Neural cell (in vitro differentiated cells): ENCODE results near the gene ACOT6.
"Not testable (repeated sequence)": the region's sequence is repeated elsewhere in the genome, so short reads cannot be mapped to it uniquely, and the experiment has no call there.

Experiments used
- EZH2 ChIP-seq: fragments of 200-600, 300-800 bp; shearing (Covaris generic), sonication (generic); IDR thresholded peaks from 2 replicates; pipeline ENCODE4 v1.6.1; 2014; ENCODE audit warnings: antibody characterized with exemption, low read length, borderline replicate concordance, mild to moderate bottlenecking; ENCODE audit not compliant: insufficient read depth, poor library complexity, severe bottlenecking
- MXI1 ChIP-seq: fragments of 450-650 bp; conservative IDR thresholded peaks from 2 replicates; pipeline ENCODE4 v1.6.1; 2014; ENCODE audit warnings: antibody characterized with exemption, mild to moderate bottlenecking; ENCODE audit not compliant: poor library complexity, severe bottlenecking
- TF ChIP-seq, protein P1 (sequence below): fragments of 450-650 bp; IDR thresholded peaks from 2 replicates; pipeline ENCODE4 v1.5.1; 2014; ENCODE audit warnings: antibody characterized with exemption, mild to moderate bottlenecking, moderate library complexity; ENCODE audit not compliant: poor library complexity, severe bottlenecking

DNA sequence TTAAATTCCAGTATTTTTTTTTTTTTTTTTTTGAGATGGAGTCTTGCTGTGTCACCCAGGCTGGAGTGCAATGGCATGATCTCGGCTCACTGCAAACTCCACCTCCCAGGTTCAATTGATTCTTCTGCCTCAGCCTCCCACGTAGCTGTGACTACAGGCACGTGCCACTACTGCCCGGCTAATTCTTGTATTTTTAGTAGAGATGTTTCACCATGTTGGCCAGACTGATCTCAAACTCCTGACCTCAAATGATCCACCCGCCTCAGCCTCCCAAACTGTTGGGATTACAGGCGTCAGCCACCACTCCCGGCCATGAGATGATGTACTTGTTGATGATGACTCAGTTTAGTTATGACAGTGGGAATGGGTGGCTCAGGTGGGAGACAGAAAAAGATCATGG, 38.1 kb upstream of the ACOT6 start:
- TF ChIP-seq, protein P1, sequence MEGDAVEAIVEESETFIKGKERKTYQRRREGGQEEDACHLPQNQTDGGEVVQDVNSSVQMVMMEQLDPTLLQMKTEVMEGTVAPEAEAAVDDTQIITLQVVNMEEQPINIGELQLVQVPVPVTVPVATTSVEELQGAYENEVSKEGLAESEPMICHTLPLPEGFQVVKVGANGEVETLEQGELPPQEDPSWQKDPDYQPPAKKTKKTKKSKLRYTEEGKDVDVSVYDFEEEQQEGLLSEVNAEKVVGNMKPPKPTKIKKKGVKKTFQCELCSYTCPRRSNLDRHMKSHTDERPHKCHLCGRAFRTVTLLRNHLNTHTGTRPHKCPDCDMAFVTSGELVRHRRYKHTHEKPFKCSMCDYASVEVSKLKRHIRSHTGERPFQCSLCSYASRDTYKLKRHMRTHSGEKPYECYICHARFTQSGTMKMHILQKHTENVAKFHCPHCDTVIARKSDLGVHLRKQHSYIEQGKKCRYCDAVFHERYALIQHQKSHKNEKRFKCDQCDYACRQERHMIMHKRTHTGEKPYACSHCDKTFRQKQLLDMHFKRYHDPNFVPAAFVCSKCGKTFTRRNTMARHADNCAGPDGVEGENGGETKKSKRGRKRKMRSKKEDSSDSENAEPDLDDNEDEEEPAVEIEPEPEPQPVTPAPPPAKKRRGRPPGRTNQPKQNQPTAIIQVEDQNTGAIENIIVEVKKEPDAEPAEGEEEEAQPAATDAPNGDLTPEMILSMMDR = not testable (repeated sequence)
- TF ChIP-seq MXI1, EZH2: not testable (repeated sequence)
